OCI-M2 (cell line): ENCODE data around the gene COG2.
"Not testable (repeated sequence)": the region's sequence is repeated elsewhere in the genome, so short reads cannot be mapped to it uniquely, and the experiment has no call there.

ENCODE experiments used
- DNase-seq: peaks from one replicate; lab custom pipeline; 2025; ENCODE audit not compliant: unreplicated experiment; lab: John Stamatoyannopoulos, UW

COG2 gene, protein sequence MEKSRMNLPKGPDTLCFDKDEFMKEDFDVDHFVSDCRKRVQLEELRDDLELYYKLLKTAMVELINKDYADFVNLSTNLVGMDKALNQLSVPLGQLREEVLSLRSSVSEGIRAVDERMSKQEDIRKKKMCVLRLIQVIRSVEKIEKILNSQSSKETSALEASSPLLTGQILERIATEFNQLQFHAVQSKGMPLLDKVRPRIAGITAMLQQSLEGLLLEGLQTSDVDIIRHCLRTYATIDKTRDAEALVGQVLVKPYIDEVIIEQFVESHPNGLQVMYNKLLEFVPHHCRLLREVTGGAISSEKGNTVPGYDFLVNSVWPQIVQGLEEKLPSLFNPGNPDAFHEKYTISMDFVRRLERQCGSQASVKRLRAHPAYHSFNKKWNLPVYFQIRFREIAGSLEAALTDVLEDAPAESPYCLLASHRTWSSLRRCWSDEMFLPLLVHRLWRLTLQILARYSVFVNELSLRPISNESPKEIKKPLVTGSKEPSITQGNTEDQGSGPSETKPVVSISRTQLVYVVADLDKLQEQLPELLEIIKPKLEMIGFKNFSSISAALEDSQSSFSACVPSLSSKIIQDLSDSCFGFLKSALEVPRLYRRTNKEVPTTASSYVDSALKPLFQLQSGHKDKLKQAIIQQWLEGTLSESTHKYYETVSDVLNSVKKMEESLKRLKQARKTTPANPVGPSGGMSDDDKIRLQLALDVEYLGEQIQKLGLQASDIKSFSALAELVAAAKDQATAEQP

DNA sequence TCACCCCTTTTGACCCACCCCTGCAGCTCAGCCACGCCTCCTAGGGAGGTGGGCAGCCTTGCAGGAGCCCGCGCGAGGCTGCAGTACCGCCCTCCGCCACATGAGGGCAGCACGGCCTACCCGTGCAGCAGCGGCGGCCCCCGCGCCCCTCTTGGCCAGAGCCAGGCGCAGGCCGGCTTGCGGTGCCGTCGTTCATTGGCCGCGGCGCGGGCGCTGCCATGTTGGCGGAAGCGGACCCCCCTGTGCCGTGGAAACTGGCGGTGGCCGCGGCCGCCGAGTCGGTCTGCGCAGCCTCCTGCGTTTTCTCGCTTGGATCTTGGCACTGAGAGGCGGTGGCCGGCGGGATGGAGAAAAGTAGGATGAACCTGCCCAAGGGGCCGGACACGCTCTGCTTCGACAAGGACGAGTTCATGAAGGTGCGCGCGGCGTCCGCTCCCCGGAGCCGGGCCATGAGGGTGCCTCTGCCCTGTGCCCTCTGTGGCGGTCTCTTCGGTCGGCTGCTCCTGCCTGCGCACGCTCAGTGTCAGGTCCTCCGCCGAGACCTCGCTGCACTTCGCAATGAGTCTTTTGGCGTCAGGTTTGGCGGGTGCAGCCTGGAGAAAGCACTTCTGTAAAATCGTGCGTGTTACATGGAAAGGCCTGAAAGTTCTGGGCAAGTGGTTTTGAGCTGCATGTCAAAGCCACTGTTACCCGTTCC is at the start of gene COG2:
Gene COG2 (plus strand): TSS at position 219 of the 697 bp plus-strand sequence. CDS start 126 bp downstream, at position 345.
- peak; percentile 41 for DNase-seq

DNA sequence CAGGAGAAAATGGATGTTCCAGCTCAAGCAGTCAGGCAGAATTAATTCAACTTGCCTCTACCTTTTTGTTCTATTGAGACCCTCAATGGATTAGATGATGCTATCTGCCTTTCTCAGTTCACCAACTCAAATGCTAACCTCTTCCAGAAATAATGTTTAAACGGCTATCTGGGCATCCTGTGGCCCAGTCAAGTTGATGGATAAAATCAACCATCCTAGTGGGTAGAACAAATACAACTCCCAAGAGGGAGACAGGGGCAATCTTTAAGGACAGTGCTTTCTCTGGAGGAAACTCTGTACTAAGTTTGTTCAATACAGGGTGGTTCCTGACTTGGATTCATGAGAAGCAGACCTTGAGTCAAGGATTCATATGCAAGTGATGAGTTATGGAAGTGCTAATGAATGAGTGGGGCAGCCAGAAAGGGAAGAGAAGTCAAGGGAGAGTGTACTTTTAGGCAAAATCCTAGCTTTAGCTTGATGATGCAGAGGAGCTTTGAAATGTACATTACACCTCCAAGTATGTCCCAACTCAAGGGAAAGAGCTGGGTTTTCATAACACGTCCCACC is 49.4 kb upstream of the COG2 start:
- DNase-seq = no peak

DNA sequence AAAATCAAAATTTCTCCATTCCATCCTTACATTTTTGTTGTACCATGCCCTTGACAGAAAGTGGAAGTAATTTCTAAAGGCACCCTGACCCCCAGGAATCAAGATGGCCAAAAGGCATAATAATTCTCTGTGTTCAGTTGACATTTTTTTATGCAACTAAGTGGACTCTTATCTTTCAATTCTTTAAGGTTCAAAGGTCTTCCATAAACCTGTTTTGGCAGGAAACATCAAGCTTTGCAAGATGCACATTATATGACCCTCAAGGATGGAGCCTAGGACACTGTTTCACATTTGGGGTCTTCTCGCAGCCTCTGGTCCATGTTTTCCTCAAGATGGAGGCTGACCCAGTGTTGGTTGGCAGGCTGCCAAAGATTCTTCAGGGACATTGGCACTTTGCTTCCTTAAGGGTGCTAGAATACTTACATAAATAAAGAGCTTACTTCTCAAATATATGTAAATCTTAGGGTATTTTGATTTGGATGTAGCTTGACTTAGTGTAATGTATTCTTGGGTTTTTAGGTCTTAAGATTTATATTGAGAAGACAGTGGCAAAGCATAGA is 48.0 kb upstream of the COG2 start:
- no peak for DNase-seq

DNA sequence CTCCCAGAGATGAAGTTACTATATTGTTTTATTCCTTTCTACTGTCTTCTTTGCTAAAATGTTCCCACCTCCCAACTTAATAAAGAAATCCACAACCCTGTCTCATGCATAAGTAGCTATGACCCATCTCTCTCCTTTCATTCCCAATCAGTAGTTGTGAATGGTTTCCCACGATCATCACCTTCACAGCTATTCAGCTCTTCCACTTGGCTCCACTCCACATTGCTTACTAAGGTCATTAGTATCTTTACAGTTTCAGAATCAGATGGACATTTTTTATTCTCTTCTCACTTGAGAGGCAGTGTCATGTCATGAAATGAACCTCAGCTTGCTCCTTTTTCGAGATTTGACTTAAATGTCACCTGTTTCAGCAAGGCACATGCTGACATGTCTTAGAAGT is 47.1 kb upstream of the COG2 start:
- no peak for DNase-seq

DNA sequence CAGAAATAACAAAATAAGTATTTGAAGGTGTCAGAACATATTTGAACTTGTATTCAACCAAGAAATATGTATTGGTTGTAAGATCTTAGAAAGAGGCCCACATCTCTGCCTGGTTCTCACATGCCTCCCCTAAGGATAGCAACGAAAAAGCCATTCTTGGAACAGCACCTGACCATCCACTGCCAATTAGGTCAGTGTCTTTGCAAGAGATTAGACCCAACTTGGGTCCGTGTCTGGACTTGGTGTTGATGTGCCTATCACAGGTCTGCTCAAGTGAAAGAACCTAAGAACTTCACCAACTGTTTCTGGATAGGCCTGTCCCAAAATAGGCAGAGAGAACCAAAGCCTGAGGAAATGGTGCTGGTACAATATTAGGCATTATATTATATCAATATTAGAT is 46.0 kb upstream of the COG2 start:
- no peak for DNase-seq

DNA sequence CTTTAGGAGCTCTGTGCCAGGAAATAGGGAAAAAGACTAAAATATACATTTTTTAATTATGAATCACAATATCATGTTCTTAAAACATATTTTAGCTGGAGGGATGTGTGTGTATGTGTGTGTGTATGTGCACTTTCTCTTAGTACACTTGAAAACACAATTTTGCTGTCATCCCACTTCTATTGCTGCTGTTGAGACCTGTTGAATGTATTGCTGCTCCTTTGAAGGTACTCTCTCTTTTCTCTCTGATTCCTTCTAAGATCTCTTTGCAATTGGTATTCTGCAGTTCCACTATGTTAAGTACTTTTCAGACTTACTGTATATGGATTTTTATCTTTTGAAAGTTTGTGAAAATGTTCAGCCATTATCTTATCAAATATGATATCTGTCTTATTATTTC is 43.5 kb upstream of the COG2 start:
- no peak for DNase-seq

DNA sequence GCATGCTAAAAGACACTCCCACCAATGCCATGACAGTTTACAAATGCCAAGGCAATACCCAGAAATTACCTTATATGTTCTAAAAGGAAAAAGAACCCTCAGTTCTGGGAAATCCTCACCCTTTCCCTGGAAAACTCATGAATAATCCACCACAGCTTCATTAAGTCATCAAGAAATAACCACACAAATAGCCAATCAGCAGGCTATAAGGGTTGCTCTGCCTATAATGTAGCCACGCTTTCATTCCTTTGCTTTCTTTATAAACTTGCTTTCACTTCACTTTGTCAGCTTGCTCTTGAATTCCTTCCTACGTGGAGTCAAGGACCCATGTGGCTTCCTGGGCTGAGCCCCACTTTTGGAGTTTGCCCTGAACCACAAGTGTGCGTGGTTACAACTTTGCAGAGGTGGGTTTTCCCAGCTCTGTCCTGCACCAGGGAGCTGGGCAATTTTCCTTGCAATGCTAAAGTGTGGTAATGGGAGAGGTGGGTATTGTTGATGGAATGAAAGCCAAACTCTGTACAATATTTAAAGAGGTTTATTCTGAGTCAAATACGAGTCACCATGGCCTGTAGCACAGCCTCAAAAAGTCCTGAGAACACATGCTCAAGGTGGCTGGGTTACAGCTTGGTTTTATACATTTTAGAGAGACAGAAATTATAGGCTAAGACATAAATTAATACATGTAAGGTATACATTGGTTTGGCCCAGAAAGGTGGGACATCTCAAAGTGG is 42.2 kb upstream of the COG2 start:
- no peak for DNase-seq

DNA sequence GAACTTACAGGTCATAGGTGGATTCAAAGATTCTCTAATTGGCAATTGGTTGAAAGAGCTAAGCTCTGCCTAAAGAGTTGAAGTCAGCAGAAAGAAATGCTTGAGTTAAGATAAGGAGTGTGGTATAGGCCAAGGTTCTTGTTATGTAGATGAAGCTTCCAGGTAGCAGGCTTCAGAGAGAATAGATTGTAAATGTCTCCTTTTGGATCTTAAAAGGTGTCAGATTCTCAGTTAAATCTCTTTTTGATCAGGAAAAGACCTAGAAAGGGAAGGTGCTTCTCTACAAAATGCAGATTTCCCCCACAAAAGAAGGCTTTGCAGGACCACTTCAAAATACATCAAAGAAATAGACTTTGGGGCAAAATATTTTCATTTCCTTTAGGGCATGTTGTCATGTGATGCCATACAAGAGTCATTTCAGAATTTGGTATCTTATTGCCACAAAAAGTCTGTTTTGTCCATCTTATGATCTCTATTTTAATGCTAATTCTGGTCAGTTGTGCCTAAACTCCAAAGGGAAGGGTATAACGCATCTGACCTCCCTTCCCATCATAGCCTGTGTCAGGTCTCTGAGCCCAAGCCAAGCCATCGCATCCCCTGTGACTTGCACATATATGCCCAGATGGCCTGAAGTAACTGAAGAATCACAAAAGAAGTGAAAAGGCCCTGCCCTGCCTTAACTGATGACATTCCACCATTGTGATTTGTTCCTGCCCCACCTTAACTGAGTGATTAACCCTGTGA is 41.5 kb upstream of the COG2 start:
- not testable (repeated sequence) for DNase-seq

DNA sequence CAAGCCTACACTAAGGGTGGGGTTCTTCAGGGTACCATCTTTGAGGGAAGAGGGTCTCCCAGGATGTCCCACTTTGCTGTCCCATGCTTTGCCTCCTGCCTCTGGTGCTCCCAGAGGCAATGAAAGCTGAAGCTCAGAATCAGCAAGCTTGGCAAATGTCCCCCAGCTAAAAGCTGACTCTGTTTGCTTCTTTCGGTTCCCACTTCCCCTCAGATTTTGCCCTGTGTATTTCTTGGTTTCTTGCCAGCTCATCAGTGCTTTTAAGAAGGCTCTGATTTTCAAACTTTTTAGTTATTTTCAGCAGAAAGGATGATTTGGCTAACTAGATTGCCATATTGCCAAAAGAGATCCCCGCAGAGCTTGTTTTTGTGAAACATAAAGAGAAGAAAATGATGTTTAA is 33.1 kb upstream of the COG2 start:
- DNase-seq = no peak

DNA sequence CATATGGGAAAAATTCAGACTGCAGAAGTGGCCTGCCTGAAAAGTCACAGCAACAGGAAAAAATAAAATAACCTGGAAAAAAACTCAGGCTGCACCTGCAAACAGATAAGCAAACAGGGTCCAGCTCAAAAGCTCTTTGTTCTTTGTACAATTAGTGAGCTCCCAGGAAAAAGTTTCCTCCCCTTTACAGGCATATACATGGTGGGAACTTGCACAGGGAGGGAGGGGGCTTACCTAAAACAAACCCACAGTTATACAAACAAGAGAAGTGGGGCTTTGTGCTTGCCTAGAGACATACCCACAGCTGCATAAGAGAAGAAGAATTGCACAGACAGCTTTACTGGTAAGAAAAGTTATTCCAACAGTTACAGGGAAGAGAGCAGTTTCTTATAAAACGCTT is 31.7 kb upstream of the COG2 start:
- DNase-seq = no peak

DNA sequence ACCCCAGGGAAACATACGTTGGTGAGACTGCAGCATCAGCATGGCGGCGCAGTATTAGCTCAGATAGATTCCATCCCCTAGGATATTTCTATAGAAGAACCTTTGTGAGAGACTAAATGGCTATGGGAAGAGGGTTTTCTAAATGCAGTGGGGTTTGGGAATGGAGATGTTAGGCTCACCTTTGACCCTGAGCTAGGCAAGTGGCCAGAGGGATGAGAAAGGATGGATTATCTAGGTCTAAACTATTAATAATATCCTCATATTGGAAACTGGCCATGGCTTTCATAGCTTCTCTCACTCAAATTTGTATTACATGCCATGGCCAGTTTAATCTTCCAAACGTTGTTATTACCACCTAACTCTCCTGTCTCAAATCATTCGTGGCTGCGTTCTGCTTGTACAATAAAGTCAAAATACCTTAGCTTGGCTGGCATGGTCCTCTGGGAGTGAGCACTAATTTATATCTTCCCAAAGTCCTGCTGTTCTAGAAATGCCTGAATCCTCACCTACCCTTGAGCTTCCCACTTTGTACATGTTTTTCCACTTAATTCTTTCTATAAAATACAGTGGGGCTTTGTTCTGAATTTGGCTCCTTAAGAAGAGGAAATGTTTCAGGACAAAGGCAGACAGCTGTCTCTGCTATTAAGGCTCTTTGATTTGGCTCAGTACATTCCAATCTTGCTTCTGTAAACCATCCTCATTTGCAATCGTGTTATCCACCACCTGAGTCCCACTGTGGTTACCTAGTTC is 31.0 kb upstream of the COG2 start:
- no peak for DNase-seq

DNA sequence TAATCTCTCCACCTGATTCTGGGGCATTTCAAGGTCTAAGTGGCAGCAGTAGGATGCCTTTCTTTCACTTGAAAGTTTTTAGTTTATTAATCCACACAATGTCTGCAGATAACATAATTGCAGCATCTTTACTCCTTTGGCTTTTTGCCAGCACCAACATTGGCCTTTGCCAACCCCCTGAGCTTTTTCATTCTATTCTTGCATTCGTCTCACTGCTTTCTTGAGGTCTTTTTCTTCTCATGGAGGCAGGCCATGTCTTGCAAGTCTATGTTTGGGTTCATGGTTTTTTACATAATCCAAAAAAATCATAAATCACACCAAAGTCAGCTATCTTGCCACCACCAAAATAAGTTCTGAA is 30.4 kb upstream of the COG2 start:
- no peak for DNase-seq

DNA sequence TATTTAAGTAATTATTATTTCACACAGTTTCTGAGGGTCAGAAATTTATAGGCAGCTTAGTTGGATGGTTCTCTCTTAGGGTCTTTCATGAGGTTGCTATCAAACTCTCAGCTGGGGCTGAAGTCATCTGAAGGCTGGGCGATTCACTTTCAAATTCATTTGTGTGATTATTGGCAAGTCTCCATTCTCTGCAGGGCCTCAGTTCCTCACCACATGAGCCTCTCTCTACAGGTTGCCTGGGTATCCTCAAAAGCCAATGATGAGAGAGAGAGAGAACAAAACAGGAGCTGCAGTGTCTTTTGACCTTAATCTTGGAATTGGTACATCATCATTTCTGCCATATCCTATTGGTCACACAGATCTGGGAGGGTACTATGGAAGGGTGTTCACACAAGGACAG is 29.6 kb upstream of the COG2 start:
- DNase-seq = no peak

DNA sequence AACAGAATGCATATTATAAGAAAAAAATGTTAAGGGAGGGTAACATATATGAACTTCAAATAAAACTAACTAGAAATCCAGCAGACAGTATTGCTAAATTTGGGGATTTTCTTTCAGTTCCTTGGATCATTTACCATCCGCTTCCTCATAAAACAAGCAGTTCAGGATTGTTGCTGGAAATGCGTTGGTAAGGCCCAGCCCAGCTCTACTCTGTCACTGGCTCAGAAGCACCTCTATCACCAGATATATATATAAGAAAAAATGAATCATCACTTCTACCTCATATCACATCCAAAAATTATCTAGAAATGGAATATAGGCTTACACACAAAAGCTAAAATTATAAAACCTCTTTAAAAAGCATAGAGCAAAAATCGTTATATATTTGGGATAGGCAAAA is 28.2 kb upstream of the COG2 start:
- DNase-seq = no peak

DNA sequence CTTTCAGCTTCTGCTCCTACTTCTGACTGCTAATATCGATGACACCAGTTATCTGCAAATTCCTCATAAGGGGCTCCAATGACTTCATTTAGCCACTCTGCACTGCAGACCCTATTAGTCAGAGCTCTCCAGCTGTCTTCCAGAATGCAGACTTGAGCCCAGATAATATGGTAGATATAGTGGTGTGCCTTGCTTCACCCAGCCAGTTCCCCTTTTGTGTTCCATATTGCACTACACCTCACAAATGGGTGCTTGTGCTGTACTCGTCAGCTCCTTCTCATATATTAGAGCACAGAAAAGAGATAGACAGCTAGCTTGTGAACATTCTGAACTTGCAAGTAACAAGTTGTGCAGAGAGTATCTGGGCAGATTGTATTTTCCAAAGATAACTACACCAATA is 23.7 kb upstream of the COG2 start:
- DNase-seq = no peak

DNA sequence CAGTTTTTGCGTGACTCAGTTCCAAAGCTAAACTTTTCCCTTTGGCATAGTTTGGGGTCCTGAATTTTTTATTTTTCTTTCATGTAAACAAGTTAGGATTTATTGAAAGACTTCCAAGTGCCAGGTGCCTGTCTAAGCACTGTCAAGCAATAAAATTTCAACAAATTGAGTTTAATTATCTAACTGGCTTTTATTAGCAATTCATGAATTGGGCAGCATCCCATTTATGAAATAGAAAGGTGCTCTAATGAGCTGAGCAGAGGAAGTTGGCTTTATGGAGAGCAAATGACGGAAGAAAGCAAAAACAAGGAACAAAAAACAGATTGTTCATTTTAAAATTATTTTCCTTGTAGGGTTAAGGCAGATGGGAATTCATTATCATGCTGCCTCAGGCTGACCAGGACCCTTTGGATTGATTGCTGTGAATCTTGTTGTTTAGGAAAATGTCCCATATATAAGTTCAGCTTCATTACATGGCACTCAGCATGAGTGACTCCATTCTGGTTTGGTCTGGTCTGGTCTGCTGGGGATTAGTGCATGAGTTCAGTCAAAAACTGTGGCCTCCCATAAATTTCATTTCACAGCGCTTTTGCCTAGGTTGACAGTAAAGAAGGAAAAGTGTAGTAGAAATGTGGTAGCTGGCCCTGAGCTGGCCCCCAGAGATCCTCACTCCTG is 21.5 kb upstream of the COG2 start:
- DNase-seq = no peak

DNA sequence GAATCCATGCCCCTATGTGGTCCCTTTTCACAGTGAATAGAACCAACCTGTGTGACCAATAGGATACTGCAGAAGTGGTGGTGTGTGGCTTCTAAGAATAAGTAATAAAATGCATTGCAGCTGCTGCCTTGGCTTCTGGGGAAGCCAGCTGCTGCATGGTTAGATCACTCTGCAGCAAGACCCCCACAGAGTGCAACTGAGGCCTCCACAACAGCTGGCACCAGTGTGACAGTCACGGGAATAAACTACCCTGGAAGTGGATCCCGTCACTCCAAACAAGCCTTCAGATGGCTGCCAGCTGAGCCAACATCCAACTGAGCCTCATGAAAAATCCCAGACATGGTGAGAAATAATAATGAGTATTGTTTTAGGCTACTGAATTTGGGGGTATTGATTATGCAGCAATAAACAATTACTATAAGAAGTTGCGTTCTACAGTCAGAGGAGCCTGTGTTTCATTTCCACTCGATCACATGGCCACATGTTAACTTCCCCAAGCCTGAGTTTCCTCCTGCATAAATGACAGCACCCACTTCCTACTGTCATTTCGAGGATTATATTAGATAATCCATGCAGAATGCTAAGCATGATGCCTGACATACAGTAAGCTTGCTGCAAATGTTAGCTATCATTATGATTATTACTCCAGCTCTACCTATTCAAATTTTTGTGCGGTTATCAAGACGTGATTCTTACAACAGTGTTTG is 20.8 kb upstream of the COG2 start:
- no peak for DNase-seq

DNA sequence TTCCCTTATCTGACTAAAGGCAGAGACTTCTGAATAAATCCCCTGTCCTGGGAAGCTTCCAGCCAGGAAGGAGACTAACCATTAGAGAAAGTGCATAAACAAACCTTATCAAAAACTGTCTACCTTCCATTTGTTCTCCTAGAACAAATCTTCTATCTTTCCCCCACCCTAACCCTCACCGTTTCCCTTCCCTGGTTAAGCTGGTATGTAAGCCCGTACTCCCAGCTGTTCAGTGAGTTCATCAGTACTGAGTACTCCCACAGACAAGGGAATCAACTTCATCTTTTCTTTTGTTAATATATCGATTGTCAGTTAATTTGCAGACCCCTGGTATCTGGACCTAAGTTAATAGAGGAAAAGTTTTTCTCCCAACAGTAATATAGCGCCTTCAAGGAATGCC is 20.1 kb upstream of the COG2 start:
- DNase-seq = no peak
